C4-2B (cell line): ENCODE results near the gene KANK3.
A peak's percentile ranks its signal among the peaks of the same experiment; 100 is the strongest.

Source experiments
- H3K27ac ChIP-seq: fragments of 450-650 bp; 2 replicates; pipeline ENCODE4 v1.5.1; 2017
- CTCF ChIP-seq: fragments of 450-650 bp; conservative IDR thresholded peaks from 2 replicates; pipeline ENCODE4 v1.5.1; 2017; ENCODE audit warnings: mild to moderate bottlenecking
- ZFX ChIP-seq: fragments of 450-650 bp; IDR thresholded peaks from 2 replicates; pipeline ENCODE4 v1.6.1; 2017

KANK3 gene

GRCh38 chr19:8324186-8325050 lies 18.6 kb downstream of the KANK3 start:
- no peak overlapping the region for H3K27ac ChIP-seq
- TF ChIP-seq CTCF (no peak), ZFX (no peak)

- TF ChIP-seq CTCF: no peak
- no peak for TF ChIP-seq ZFX
- H3K27ac ChIP-seq: no peak overlapping the region
These were observed 19.3 kb downstream of the KANK3 start for GRCh38 chr19:8323781-8324185.

DNA sequence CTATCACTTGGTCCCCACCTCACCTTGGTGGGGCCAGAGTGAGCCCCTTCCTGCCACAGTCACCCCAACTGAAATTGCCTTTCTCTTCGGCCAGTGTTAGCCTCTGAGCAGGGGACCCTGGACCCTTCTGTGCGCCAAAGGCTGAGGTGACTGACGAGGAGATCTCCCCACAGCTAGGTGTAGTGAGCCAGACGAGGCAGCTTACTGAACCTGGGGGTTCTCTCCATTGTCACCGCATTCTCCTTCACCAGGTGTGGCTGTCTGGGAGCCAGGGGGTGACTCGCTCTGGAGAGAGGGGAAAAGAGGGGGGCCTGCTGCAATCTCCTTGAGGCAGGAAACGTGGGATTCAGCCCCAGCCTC lies 20.4 kb downstream of the KANK3 start:
- TF ChIP-seq CTCF: no peak
- TF ChIP-seq ZFX: no peak
- H3K27ac ChIP-seq: peak overlapping the region; percentile 96

DNA sequence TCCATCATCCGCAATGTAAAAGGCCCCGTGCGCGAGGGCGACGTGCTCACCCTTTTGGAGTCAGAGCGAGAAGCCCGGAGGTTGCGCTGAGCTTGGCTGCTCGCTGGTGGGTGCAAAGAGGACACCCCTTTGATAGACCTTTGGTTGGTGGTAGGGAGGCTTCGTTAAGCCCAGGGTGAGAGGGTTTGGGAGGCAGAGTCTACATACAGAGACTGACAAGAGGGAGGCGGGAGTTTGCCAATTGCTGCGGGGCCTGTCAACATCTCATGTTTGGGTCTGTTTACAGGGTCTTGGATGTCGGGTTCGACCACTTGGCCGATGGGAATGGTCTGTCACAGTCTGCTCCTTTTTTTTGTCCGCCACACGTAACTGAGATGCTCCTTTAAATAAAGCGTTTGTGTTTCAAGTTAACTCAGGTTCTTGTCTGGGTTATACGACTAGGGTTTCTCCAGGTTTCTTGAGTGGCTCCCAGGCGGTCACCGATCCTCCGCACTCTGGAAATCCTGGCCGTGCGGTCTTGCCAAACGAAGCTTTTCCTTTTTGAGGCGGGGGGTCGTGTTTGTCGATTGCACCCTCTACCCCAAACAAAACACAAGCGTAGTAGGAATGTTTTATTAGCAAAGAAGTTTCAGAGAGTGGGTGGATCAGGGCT lies 20.9 kb downstream of the KANK3 start:
- TF ChIP-seq ZFX (no peak), CTCF (no peak)
- H3K27ac ChIP-seq: peak overlapping the region; percentile 96

GRCh38 chr19:8321067-8321985 lies 21.7 kb downstream of the KANK3 start, which contains the start of the genes NDUFA7 and RPS28:
Gene NDUFA7, minus strand, starts transcription at chr19:8321375. Its CDS starts 17 bp downstream, at chr19:8321358.
Gene RPS28, plus strand, starts transcription at chr19:8321496. Its CDS starts 35 bp downstream, at chr19:8321531.
- H3K27ac ChIP-seq: peak within 1 kb of the TSS; percentile 96
- TF ChIP-seq ZFX: peak; percentile 49; the same call in 1 of the 2 replicates
- no peak for TF ChIP-seq CTCF

GRCh38 chr19:8320564-8321066 lies 22.4 kb downstream of the KANK3 start:
- peak overlapping the region; percentile 96 for H3K27ac ChIP-seq
- TF ChIP-seq CTCF (no peak), ZFX (no peak)
